NCI-H2196 treated with DMSO at 0.1 percent for 48 hours (cell line): Measurements from ENCODE around the gene PTX4.
"Not testable (repeated sequence)": the region's sequence is repeated elsewhere in the genome, so short reads cannot be mapped to it uniquely, and the experiment has no call there.

Source experiments
- DNase-seq: peaks from one replicate; lab custom pipeline; 2025; ENCODE audit not compliant: unreplicated experiment; lab: John Stamatoyannopoulos, UW

The PTX4 gene

DNA sequence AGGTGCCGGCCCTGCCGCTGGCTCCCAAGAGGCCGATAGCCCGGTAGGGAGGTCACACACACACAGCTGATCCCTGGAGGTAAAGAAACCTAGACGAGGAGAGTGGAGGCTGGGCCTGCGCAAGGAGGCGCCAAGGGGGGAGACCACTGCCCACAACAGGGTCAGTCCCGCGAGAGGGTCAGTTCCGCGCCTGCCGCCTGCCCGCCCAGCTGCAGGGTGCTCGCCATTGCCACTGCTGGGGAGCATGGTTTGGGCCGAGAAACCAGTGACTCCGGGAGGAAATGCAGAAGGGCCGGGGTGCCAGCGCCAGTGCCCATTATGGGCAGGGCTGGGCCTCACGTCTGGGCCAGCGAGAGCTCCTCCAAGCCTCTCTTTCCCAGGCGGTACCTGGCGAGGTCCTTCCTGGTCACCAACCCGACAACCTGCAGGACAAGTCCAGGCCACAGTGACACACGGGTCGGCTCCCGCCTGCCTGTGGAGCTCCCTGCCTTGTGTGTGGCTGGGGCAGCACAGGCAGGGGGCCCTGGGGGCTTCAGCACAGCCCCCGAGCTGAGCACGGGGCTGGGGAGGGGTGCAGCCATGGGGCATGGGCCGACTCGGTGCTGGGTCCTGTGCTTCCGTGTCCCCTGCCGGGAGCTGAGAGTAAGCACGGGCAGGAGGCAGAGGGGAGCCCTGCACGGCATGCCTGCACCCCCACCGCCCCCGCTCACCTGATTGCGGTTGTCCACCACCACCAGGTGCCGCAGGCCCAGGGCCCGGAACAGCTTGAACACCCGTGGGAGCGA is 42.3 kb downstream of the PTX4 start:
- DNase-seq, result no peak

DNA sequence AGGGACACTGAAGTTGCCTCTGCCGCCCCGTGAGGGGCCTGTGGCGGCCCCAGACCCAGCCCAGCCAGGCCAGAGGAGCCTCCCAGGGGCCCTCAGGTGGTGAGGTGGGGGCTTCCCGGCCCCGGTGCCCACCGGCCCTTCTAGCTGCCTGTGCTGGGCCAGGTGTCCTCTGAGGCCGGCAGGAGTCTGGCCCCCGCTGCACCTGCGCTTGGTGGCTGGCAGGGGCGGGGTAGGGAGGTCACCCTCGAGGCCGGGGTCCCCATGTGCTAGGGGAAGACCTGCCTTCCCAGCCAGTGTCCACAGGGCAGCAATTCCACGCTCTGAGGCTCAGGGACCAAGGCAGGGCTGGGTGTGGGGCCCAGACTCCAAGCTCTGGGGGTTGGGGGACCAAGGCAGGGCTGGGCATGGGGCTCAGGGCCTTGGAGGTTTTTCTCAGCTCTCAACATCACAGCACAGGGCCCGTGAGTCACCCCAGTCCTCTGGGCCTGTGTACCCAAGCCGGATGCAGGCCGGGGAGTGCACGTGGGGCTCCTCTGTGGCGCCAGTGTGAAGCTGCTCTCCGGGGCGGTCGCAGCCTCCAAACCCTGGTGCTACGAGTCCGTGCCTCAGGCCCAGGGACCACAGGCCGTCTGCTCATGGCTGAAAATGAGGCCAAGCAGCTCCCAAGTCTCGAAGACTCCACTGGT is 43.1 kb downstream of the PTX4 start:
- DNase-seq, result no peak

DNA sequence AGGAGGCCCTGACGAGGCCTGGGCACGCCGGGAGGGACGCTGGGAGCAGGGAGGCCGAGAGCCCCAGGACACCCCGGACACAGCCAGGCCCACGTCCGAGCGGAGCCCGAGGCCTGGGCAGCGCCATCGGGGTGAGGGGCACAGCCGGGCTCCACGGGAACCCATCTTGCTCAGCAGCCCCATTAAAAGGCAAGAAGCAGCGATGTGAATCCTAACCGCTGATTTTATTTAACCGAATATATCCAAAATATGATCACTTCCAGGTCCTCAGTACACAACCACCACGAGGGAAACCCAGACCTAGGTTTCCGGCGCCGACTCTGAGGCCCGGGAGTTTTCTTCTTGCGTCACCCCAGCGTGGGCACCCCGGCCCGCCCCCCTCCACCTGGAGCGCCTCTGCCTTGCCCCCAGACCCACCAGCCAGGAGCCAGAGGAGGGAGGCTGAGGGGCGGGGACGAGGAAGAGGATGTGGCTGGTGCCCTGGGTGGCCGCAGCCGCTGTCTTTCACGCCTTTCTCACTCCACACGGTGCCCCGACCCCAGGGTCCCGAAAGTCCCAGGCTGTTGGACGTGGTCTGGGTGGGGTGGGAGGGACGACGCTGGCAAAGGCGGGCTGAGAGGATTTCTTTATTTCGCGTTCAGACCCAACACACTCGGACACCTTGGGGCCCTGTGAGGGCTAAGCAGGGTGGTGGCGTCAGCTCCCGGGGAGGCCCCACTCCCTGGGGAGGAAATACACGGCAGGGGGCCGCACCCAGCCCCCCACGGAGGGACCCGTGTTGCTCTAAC is 43.8 kb downstream of the PTX4 start:
- no peak for DNase-seq

DNA sequence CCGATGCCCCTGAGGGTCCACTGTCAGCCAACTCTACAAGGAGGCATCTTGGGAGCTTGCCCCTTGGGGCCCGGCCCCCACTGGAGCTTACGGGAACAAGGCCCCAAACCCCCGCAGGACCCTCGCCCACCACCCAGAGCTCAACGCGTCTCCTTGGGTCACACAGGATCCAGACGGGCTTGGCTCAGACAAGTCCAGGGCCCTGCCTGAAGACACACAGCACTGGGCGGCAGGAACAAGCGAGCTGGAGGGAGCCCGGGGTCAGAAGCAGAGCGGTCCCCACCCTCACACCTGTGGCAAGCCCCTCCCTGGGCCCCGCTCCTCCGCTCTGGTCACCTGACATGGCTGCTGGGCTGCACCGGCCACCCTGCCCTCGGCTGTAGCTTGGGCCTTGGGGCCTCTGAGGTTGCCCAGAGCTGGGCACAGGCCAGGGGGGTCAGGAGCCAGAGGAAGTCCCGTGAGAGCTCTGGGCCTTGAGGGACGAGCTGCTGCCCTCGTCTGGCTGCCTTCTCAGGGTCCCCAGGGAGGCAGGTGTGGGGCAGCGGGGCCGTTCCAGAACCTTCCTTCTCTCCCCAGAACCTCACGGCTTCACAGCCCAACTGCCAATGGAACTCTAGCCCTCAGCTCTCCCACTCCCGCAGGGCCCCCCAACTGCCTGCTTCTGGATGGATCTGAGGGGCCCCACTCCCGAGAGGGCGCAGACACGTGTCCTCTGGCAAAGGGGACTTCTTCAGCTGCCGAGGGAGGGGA is 44.6 kb downstream of the PTX4 start, which contains the start of gene CCDC154:
Gene CCDC154 (minus strand): TSS at position 577 of the 750 bp plus-strand sequence. CDS start 234 bp downstream, at position 343.
- DNase-seq, result no peak

DNA sequence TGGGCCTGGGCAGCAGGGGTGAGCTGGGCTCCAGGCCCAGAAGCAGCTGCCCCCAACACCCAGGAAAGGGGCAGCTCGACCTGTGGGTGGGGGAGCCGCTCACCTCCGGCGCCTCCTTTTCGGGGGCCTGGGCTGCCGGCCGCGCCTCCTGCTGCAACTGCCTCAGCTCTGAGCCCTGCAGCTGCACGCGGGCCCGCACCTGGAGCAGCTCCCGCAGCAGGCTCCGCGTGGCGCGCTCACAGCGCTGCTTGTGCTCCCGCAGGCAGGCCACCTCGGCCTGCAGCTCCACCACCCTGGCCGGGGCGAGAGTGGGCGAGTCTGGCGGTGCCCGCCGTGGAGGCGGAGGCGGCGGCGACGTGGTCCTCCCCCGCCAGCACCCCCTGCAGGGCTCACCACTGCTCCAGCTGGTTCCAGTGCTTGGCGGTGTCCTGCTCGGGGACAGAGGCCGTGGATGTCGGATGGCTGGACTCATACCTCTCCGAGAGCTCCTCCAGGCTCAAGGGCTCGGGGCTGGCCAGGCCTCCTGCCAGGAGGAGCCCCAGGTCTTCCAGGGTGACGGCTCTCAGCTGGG is 45.3 kb downstream of the PTX4 start:
- no peak for DNase-seq

DNA sequence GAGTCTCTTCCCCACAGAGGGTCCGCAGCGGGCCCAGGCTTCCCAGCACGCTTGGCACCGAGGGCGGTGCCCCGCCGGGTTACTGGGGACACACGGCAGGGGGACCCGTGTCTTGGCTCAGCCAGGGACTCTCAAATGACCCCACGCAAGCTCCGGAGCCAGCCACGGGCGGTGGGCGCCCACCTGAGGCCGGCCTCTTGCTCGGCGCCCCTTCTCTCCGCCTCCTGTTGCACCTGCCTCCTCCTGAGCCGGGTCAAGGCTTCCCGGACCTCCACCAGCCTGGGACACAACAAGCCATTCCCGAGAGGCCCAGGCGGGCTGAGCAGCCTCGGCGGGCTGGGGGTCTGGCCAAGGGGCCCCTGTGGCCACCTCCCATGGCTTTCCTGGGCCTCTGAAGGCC is 46.0 kb downstream of the PTX4 start:
- DNase-seq, result no peak

DNA sequence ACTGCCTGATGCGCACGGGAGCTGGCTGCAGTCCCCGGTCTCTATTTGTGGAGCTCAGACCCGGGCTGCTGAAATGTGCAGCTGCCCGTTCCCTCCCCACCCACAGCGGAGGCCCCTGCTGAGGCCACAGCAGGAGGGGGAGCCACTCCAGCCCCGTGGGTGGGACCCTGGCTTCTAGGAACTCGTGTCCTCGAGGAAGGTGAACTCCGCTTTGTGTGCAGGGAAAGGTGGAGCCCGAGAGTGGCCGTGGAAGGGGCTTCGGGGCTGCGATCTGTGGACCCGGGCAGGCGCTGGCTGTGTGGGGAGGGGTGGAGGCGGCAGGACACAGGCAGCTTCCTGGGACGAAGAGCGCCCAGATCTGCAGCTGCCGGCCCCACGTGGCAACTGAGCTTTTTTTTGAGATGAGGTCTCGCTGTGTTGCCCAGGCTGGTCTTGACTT is 47.3 kb downstream of the PTX4 start:
- no peak for DNase-seq

DNA sequence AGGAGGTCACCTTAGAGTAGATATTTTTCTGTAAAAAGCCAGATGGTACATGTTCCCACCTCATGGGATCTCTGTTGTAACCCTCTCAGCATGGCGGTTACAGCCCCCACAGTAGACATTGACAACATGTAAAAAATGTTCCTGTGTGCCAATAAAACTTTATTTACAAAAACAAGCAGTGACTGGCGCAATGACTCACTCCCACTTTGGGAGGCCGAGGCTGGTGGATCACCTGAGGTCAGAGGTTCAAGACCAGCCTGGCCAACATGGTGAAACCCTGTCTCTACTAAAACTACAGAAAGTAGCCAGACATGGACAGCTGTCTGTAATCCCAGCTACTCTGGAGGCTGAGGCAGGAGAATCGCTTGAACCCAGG is 49.1 kb downstream of the PTX4 start:
- not testable (repeated sequence) for DNase-seq

DNA sequence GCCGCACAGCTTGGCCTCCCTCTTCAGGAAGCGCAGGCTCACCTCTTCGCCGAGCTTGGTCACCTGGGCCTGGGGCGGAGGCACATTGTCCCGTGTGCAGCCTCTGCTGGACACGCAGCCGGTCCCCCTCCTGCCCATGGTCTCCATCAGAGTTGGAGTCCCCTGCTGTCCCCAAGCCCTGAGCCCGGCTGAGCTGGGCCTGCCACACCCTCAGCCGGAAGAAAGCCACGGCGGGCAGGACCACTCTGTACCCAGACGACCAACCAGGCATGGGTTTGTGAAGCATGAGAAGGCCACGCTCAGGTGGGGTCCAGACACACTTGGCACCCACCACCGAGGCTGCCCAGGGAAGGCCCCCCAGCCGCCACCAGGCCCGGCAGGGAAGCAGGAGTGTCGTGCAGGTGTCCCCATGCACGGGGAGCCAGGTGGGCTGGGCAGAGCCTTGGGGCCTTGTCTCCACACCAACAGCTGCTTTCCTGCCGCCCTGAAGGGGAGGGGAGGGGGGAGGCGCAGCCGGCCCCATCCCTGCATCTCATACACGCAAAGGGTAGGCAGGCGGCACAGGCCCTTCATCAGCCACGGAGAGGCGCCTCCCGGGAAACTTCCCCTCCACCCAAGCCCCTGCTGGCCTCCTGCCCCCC is 49.6 kb downstream of the PTX4 start:
- DNase-seq, result no peak

DNA sequence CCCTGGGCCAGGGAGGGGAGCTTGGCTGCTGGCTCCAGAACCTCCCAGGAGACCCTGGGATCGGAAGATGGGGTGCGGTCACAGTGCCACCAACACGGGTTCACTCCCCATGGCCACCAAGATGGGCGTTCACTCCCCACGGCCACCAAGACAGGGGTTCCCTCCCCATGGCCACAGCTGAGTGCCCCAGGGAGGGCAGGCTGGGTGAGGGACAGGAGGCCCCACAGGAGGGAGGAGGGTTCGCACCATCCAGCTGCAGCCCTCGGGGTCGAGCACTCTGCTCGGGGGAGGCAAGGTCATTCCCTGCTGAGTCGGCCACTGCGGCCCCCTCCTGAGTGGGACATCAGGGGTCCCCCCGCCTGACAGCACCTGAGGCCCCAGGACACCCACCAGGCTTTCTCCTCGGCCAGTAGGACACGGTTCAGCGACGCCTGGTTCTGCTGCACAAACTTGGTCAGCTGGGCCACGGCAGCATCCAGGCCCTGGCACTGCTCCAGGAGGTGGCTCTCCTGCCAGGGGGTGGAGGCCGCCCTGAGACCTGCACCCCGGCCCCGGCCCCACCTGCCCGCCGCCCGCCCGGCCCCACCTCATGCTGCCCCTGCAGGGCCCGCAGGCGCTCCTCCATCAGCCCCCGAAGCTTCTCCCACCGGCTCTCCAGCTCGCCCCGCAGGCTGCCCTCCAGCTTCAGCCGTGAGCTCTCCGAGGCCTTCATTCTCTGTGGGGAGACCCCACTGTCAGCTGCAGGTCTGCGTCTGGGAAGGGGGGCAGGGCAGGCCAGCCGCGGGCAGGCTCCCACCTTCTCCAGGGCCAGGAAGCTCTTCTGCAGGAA is 50.3 kb downstream of the PTX4 start:
- DNase-seq, result no peak

DNA sequence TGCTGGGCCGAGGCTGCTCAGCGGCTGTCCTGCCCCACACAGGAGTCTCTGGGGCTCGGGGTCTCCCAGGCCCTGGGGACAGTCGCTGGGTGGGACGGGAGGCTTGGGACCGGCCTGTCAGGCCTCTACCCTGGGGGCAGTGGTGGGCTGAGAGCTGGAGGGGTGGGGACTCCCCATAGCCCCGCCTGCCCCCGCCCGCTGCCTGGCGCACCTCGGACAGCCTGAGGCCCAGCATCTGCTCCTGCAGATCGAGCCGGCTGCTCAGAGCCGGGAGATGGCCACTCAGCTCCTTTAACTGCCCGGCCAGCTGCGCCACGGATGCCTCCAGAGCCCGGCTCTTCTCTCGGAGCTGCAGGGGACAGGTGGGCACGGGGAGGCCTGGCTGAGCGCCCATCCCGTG is 51.1 kb downstream of the PTX4 start:
- no peak for DNase-seq

DNA sequence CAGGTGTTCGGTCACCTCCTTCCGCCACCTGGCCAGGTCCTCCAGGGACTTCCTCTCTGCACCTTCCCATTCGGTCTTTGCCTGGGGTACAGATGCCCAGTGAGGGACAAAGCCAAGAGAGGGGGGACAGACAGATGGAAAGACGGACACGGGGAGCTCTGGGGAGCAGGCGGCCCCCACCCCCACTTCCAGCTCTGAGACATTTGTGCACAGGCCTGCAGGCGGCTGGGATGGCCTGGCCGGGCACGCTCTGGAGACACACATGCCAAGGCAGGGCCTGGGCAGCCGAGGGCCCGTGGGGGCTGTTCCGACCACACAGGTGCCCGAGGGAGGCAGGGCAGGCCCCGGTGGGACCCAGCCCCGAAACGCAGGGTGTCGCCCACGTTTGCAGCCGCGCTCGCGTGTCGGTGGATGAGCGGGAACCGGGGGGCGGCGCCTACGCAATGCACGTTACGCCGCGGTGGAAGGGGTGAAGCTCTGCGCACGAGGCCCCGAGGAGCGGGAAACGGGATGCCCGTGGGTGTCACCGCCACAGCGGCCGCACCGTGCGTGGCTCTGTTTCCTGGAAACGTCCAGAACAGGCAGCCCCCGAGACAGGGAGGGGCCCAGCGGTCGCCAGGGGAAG is 51.9 kb downstream of the PTX4 start:
- no peak for DNase-seq

DNA sequence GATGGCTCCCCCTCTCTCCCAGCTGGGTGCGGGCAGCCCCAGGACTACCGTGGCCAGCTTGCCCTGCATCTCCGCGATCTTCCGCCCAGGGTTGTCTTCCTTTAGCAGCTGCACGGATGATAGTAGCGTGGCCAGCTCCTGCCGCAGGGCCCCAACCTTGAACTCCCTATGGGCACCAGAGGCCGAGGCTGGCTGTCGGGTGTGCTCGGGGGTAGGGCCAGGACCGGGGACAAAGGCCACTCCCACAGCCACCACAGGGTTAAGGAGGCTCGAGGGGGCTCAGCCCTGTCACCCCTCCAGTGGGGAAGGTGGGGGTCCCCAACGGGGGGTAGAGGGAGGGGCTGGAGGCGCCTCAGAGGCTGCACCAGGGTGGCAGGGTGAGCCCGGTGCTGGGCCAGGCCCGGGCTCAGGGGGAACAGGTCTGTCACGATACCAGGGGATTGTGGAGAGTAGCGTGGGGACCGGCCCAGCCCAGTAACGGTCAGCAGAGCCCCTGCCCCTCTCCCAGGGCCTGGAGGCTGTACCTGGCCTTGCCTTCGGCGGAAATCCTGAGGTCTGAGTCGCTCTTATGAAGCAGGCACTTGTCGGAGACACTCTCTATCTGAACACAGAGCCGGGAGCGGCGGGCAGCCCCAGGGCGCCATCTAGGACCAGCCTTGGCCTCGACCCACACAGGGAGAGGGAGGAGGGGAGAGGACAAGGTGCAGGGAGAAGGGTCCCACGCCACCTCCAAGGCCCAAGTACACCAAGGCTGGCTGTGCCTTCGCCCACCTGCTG is 52.6 kb downstream of the PTX4 start:
- no peak for DNase-seq
